ENCODE measurements around the gene MEIOB. TPM values are rescaled to one million over a fixed set of nuclear protein-coding genes. Genes with fewer than 3 reads are reported as not detected.

The MEIOB gene
- total RNA-seq, 3 donors from 2014 or later (not counting 1 experiment from before 2014, with no cell fraction given) = not detected

DNA sequence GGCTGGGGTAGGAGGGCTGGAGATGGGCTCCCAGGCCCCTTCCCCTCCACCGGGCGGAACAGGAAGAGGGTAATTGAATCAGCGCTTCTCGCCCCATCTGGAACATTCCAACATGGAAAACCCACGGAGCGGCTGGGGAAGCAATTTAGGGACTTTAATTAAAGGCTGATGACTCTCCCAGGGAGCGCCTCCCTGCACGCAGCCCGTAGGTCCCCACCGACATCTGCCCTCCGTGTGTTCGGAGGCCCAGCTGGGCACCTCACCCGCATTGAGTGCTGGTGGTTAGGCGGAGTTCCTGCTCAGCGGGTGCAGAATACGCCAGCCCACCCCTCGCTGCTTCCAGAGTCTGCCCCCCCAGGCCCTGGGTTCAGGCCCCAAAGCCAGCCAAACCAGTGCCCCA lies 36.2 kb upstream of the MEIOB start:
- H3K4me3 ChIP-seq (ENCODE audit: low read length) = no peak overlapping the region
- H3K27me3 Mint-ChIP-seq (ENCODE audit: low read depth in 2 of 2) = peaks cover 6 to 10% of the 10 kb centered on the region in 2 donors
- no peak overlapping the region for H3K27ac Mint-ChIP-seq
- H3K9me3 Mint-ChIP-seq = no peaks in the 10 kb centered on the region
- WGBS (ENCODE audit: insufficient coverage) = 41% methylated on average over 17 of the region's 17 CpGs
- no peaks in the 10 kb centered on the region for H3K4me1 Mint-ChIP-seq
- H3K4me3 Mint-ChIP-seq = no peak overlapping the region
- no peaks in the 10 kb centered on the region for H3K36me3 Mint-ChIP-seq
- H3K27me3 ChIP-seq (ENCODE audit: control insufficient read depth, insufficient read depth, low read length) = peaks cover 2% of the 10 kb centered on the region
- no peak for DNase-seq
- intact Hi-C loops (cut with micrococcal nuclease) = no loop called here
- ATAC-seq = no peak
- H3K36me3 ChIP-seq (ENCODE audit: control insufficient read depth, insufficient read depth, low read length) = no peaks in the 10 kb centered on the region
- H3K9me3 ChIP-seq (ENCODE audit: control insufficient read depth, insufficient read depth, low read length) = no peaks in the 10 kb centered on the region
- H3K27ac ChIP-seq (ENCODE audit: low read length) = no peak overlapping the region
- no peak for TF ChIP-seq CTCF (IDR thresholded peaks at IDR 0.05)
- no peaks in the 10 kb centered on the region for H3K4me1 ChIP-seq (ENCODE audit: control insufficient read depth, insufficient read depth, low read length)

DNA sequence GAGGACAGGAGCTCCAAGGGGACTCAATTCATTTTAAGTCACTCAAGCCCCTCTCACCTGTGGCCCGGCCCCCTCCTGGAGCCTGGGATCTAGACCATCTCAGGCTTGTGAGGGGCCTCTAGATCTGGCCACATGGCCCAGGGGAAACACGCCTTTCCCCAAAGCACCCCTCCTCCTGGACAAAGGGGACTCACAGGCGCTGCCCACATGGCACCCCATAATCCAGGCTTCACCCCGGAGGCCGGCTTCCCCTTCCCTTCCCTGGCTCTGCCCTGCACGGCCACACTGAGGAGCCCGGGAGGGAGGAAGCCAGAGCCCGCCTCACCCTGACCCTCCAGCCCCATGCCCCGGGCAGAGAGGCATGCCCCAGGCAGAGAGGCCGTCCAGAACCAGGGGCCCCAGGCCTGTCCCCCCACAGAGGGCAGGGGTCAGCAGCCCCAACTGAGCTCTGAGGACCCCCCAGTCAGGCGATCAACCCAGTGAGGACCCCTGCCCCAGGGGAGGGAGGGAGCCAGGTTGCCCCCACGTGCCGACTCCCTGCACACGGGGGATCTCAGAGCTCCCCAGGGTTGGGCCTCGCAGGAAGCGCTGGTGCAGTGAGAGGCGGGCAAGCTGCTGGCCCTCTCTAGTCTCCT lies 35.4 kb upstream of the MEIOB start:
- H3K4me1 Mint-ChIP-seq = no peaks in the 10 kb centered on the region
- 67% methylated on average over 17 of the region's 17 CpGs for WGBS (ENCODE audit: insufficient coverage)
- intact Hi-C loops (cut with micrococcal nuclease) = no loop called here
- no peak overlapping the region for H3K27ac Mint-ChIP-seq
- H3K36me3 Mint-ChIP-seq = no peaks in the 10 kb centered on the region
- Histone ChIP-seq H3K4me3 (ENCODE audit: low read length) (no peak overlapping the region), H3K36me3 (ENCODE audit: control insufficient read depth, insufficient read depth, low read length) (no peaks in the 10 kb centered on the region), H3K4me1 (ENCODE audit: control insufficient read depth, insufficient read depth, low read length) (no peaks in the 10 kb centered on the region), H3K27ac (ENCODE audit: low read length) (no peak overlapping the region), H3K27me3 (ENCODE audit: control insufficient read depth, insufficient read depth, low read length) (peaks cover 2% of the 10 kb centered on the region), H3K9me3 (ENCODE audit: control insufficient read depth, insufficient read depth, low read length) (no peaks in the 10 kb centered on the region)
- ATAC-seq = no peak
- no peaks in the 10 kb centered on the region for H3K9me3 Mint-ChIP-seq
- peaks cover 6 to 10% of the 10 kb centered on the region in 2 donors for H3K27me3 Mint-ChIP-seq (ENCODE audit: low read depth in 2 of 2)
- DNase-seq = no peak
- TF ChIP-seq CTCF (IDR thresholded peaks at IDR 0.05) = no peak
- no peak overlapping the region for H3K4me3 Mint-ChIP-seq

GRCh38 chr16:1906846-1907165 lies 34.8 kb upstream of the MEIOB start:
- peaks cover 2% of the 10 kb centered on the region for H3K27me3 ChIP-seq (ENCODE audit: control insufficient read depth, insufficient read depth, low read length)
- no peak overlapping the region for H3K4me3 Mint-ChIP-seq
- no peaks in the 10 kb centered on the region for H3K4me1 ChIP-seq (ENCODE audit: control insufficient read depth, insufficient read depth, low read length)
- no peak for DNase-seq
- intact Hi-C loops (cut with micrococcal nuclease) = no loop called here
- H3K4me1 Mint-ChIP-seq = no peaks in the 10 kb centered on the region
- no peaks in the 10 kb centered on the region for H3K36me3 ChIP-seq (ENCODE audit: control insufficient read depth, insufficient read depth, low read length)
- H3K27ac ChIP-seq (ENCODE audit: low read length) = no peak overlapping the region
- H3K27me3 Mint-ChIP-seq (ENCODE audit: low read depth in 2 of 2) = peaks cover 6 to 10% of the 10 kb centered on the region in 2 donors
- no peaks in the 10 kb centered on the region for H3K9me3 ChIP-seq (ENCODE audit: control insufficient read depth, insufficient read depth, low read length)
- no peaks in the 10 kb centered on the region for H3K36me3 Mint-ChIP-seq
- H3K4me3 ChIP-seq (ENCODE audit: low read length) = no peak overlapping the region
- no peak for TF ChIP-seq CTCF (IDR thresholded peaks at IDR 0.05)
- 86% methylated on average over 5 of the region's 5 CpGs for WGBS (ENCODE audit: insufficient coverage)
- no peaks in the 10 kb centered on the region for H3K9me3 Mint-ChIP-seq
- no peak for ATAC-seq
- no peak overlapping the region for H3K27ac Mint-ChIP-seq

Measured in natural killer cell (primary cell).